GM18502 (cell line): ENCODE measurements around the gene EFTUD2.

Experiments
- ATAC-seq: cut with Tn5 transposase; IDR thresholded peaks from one replicate; pipeline ENCODE4 v1.9.1; 2021; ENCODE audit warnings: mild to moderate bottlenecking; ENCODE audit not compliant: unreplicated experiment, poor library complexity

EFTUD2 gene

DNA sequence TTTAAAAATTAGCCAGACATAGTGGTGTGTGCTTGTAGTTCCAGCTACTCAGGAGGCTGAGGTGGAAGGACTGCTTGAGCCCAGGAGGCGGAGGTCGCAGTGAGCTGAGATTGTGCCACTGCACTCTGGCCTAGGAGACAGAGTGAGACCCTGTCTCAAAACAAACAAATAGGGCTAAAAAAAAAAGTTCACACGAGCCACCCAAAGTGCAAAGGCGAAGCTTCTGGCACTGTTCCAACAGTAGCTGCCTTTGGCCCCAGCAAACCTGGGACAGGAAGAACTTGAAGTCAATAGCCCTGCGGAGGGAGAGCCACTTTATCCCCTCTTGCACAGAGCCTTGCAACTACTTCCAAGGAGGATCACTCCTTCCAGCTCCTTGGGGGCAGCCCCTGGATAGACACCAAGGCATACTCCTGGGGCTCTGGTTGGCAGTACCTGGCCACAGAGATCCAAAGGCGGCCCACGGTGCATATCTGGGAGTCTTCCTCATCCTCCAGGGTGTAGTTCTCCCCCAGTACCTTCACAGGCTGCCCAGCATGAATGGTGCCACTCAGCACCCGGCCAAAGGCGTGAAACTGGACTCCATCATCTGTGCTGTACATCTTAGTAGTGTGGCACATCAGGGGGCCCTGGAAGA is 36.8 kb downstream of the EFTUD2 start:
- no peak for ATAC-seq

- no peak for ATAC-seq
Observed at GRCh38 chr17:44859701-44860100, 39.5 kb downstream of the EFTUD2 start.

GRCh38 chr17:44854192-44854591 is 45.1 kb downstream of the EFTUD2 start:
- ATAC-seq = no peak

DNA sequence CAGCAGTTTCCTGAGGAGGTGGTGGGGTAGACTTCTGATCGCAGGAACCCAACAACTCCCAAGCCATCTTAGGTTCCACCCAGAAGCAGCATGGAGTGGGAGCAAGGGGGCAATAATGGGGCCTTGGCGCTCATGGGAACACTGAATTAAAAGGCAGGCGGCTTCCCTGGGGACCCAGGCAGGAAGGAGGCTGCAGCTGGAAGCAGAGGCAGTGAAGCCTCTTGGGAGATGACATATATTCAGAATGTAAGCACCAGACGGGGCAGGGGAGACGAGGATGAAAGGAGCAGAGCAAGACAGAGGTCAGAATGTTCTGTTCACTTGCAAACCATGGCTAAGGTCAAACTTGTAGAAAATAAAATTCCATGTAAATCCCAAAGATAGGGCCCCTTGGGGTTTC is 48.6 kb downstream of the EFTUD2 start:
- no peak for ATAC-seq

GRCh38 chr17:44850025-44850424 is 49.2 kb downstream of the EFTUD2 start:
- ATAC-seq = no peak

DNA sequence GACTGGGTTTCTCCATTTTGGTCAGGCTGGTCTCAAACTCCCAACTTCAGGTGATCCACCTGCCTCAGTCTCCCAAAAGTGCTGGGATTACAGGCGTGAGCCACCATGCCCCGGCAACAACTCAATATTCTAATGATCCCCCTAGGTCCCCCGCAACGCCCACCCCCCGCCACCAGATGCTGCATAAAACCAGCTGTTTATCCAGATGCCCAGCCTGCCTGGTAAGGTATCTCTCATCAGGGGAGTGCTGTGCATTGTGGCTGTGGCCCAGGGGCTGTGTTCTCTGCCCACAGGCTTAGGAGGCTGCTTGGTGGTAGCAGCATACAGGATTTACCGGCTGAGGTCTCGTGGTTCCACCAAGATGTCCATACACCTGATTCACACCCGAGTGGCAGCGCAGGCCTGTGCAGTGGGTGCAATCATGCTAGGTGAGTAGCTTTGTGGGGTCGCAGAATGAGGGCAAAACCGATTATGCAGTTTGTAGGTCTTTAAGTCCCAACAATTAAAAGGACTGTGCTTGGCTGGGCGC is 50.2 kb downstream of the EFTUD2 start:
- ATAC-seq = no peak

GRCh38 chr17:44848257-44848795 is 50.9 kb downstream of the EFTUD2 start:
- no peak for ATAC-seq

- ATAC-seq = no peak
Observed at GRCh38 chr17:44847586-44847985, 51.7 kb downstream of the EFTUD2 start, which contains the start of gene HIGD1B. Gene HIGD1B (plus strand): TSS chr17:44847883. CDS start chr17:44848153, 270 bp downstream.

- no peak for ATAC-seq
Observed at GRCh38 chr17:44846206-44846605, 53.0 kb downstream of the EFTUD2 start.

DNA sequence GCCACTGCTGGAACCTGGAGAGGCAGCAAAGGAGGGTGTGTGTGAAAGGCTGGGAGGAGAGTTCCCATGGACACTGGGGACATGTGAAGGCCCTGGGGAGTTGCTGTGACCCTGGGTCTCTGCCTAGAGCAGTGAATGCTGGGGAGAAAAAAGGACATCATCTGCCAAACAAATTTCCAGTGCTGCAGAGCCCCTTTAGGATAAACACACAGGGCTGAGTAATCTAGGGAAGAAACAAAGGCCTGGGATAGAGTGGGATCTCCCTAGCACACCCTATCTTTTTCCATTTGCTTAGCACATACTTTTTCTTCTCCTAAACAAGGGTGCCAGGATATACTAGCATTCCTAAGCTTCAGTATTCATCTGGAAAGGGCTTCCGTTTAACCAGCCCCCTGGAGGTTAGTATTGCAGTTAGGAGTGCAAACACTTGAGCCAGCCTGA is 54.8 kb downstream of the EFTUD2 start:
- ATAC-seq = no peak

DNA sequence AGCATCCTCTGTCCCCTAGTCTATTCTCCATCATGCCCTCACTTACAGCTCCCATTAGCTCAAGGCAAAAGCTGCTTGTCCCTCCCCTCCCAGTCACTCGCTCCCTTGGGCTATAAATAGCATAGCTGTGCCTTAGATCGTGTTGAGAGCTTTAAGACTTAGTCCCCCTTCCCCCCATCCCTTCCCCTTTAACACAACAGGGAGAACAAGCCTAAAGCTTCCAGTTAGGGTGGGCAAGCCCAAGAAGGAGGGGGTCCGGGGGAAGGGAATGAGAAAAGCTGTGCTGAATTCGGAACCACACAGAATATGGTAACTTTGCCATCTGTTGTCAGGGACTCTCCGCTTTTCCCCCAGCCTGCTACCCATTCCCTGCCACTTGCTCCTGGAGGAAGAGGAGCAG is 56.5 kb downstream of the EFTUD2 start:
- ATAC-seq = no peak

DNA sequence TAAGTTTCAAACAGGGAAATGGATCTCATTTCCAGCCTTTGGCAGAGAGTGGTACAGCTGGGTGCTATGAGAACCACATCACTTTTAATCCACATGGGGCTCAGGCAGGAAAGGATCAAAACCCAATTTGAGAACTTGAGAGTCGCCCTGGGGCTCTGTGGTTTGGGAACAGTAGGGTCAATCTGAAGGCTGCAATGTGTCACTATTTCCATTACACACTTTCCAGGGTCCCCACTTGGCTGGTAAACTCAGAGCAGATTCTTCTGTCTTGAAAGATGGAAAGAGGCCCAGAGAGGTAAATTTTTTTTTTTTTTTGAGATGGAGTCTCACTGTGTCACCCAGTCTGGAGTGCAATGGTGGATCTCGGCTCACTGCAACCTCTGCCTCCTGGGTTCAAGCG is 58.3 kb downstream of the EFTUD2 start:
- ATAC-seq = no peak

GRCh38 chr17:44840274-44840673 is 59.0 kb downstream of the EFTUD2 start:
- ATAC-seq = no peak

DNA sequence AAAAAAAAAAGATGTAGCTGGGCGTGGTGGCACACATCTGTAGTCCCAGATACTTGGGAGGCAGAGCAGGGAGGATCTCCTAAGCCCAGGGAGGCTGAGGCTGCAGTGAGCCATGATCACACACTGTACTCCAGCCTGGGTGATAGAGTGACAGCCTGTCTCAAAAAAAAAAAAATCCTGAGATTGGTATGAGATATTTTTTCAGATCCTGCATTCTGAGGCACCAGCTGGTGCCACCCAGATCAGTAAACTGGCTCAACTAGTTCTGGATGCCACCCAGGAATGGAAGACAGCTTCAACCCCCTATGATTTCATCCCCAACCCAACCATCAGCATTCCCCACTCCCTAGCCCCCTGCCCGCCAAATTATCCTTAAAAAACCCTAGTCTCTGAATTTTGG is 62.0 kb downstream of the EFTUD2 start:
- no peak for ATAC-seq

GRCh38 chr17:44832805-44833204 is 66.4 kb downstream of the EFTUD2 start:
- ATAC-seq = no peak

DNA sequence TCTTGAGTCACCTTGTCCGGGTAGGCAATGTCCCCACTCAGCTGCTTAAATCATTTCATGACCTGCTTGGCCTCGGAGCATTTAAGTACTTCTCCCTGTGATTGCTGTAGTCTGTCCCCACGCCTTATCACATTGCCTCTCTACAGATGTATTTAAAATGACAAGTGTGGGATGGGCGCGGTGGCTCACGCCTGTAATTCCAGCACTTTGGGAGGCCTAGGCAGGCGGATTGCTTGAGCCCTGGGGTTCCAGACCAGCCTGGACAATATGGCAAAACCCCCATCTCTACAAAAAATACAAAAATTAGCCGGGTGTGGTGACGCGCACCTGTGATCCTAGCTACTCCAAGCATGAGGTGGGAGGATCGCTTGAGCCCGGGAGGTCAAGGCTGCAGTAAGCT is 67.9 kb downstream of the EFTUD2 start:
- ATAC-seq = no peak

GRCh38 chr17:44830359-44831288 is 68.6 kb downstream of the EFTUD2 start:
- no peak for ATAC-seq

GRCh38 chr17:44829523-44830358 is 69.5 kb downstream of the EFTUD2 start, which contains the start of gene GJC1:
Gene GJC1 (minus strand): TSS chr17:44830287. CDS start chr17:44805817, 24,470 bp downstream.
- no peak for ATAC-seq

DNA sequence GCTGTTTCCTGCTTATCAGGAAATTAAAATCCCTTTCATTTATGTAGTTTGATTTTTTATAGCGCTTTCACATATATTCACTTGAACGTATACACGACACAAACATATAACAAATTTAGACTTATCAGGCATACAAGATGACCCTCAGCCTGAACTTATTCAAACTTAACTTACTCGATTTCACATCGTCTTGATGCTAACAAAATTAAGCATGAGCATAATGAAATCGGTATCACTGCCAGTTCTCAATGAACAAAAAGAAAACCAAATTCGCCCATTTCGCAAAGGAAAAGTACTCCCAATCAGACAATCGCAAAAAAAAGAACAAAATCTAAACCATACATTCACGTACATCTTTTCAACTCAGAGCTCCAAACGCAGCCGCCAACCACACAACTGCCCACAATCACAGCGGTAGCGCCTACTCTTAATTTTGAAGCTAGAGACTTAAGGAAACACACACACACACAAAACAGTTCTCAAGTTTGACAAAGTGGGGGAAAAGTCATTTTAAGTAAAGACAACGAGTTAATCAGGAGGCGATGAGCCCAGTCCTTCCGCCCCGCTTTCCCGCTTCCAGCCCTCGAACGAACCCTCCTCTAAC is 70.2 kb downstream of the EFTUD2 start:
- no peak for ATAC-seq

- no peak for ATAC-seq
Observed at GRCh38 chr17:44827863-44828262, 71.4 kb downstream of the EFTUD2 start.
